ACHN (cell line): Measurements from ENCODE around the gene CPOX.
"Not testable (repeated sequence)": the region's sequence is repeated elsewhere in the genome, so short reads cannot be mapped to it uniquely, and the experiment has no call there.

Source experiments
- DNase-seq: peaks from one replicate; pipeline ENCODE4 v3.0.0-alpha.2; 2015
- in situ Hi-C: cut with HindIII; loops from 2 replicates; pipeline ENCODE4 v1.10.0; 2017; ENCODE audit warnings: low sequenced_read_pairs, low pct_ligation_motif_present, low pct_unique_long_range_greater_than_20kb

Gene CPOX

DNA sequence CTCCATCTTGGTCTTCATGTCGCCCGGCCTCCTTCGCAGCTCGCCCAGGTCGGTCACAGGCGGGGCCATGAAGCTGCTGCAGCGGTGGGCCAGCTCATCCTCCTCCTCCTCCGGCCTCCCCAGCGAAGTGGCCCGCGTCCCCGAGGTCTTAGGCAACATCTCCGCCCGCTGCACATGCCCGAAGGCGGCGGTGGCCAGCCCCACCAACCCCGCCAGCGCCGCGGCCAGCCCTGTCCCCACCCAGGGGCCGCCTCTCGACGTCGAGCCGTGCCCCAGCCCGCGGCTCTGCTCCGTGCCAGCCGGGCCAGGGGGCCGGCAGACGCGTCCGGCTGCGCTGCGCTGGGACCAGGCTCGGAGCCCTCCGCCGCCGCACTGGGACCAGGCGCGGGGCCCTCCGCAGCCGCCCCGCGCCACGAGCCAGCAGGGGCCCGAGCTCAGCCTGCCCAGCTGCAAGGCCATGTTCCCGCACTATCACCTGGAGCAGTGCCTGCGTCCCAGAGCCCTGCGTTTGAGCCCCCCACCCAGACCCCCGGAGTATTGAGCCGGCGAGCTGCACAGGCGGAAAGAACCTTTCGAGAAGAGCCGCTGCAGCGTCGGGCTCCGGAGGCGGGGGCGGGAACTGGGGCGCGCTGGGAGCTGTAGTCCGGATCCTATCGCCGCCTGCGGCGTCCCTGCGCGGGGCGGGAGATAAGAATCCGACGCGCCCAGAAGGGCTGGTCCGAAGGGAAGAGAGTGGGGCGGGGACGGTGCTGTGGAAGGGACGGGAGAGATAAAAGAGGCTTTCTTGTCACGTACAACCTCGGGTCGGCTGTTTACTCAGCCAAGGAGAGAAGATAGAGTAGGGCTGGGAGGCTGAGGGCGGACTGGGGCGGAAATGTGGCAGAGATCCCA lies at the start of gene CPOX:
TSS of gene CPOX (minus strand) at position 566 of the 891 bp plus-strand sequence. CDS start at position 459, 107 bp downstream.
- in situ Hi-C loops, result no loop called here
- peak; percentile 82 for DNase-seq

DNA sequence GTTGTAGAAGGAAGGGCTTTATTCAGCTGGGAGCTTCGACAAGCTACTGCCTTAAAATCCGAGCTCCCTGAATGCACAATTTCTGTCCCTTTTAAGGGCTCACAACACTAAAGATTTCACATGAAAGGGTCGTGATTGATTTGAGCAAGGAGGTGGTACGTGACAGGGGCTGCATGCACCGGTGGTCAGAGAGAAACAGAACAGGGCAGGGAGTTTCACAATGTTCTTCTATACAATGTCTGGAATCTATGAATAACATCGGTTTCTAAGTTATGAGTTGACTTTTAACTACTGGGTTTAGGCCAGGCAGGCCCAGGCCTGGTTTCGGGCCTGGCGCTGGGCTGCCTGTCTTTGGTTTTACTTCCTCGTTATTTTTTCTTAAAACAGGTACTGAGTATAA lies 49.4 kb upstream of the CPOX start:
- in situ Hi-C loops, DNase-seq: not testable (repeated sequence)

DNA sequence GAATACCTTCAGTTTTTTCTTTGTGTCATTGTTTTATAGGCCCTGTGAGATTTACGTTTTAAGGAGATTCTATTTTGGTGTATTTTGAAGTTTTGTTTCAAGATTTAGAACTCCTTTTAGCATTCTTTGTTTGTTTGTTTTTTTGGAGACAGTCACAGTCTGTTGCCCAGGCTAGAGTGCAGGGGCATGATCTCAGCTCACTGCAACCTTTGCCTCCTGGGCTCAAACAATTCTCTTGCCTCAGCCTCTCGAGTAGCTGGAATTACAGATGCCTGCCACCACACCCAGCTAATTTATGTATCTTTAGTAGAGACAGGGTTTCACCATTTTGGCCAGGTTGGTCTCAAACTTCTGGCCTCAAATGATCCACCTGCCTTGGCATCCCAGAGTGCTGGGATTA lies 48.3 kb upstream of the CPOX start:
- in situ Hi-C loops, DNase-seq: not testable (repeated sequence)

DNA sequence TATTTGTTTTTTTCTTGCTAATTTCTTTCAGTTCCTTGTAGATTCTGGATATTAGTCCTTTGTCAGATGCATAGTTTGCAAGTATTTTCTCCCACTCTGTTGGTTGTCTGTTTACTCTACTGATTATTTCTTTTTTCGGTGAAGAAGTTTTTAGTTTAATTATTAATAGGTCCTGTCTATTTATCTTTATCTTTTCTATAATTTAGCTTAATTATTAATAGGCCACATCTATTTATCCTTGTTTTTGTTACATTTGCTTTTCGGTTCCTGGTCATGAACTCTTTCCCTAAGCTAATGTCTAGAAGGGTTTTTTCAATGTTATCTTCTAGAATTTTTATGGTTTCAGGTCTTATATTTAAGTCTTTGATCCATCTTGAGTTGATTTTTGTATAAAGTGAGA lies 45.1 kb upstream of the CPOX start:
- DNase-seq, in situ Hi-C loops: not testable (repeated sequence)

DNA sequence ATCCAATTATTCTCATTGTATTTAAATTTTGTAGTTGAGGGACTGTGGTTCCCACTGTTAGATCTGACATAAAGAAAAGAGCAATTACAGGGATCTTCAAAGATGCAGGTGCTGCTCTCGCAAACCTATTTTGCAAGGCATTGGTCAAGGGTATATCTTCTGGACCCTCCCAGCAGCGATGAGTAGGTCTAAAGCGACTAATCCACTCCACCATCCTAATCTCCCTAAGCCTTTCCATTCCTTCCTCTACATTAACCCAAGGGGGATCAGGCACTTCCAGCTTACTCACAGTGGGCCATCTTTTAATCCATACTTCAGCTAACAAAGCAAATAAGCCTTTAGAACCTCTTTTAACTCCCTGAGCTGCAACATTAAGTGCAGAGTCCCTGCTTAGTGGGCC lies 37.0 kb upstream of the CPOX start:
- in situ Hi-C loops, result no loop called here
- no peak for DNase-seq

DNA sequence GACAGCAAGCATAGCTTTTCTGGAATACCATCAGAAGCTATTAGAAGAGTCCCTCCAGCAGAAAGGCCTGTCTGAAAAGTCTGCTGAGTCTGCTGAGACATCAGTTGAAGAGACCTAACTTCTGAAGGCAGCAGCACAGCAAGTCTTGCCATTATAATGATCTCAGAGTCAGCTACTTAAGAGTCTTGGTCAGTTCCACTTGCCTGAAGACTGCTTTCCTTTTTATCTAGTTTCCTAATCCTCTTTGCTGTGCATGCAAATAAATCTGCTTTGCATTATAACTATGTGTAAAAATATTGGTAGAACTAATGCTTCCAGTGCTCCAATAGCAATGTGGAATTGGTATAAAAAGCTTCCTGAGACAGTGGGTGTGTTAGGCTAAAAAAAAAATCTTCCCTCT lies 34.9 kb upstream of the CPOX start:
- in situ Hi-C loops, result no loop called here
- DNase-seq, result no peak

DNA sequence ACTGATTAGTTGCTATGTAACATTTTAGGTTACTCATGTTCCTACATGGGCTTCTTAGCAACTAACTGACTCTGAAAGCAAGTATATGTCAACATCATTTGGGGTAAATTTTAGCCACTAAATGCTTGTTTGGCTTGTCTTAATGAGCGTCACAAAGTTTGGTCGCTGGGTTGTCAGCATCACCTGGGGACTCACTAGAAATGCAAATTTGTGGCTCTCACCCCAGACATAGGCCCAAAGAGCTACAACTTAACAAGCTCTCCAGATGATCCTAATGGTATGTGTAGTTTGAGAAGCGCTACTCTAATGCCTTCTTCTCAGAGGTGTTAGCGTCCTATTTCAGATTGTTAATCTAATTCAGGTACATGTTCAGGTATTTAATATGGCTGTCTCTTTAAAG lies 32.7 kb upstream of the CPOX start:
- in situ Hi-C loops, result no loop called here
- no peak for DNase-seq

DNA sequence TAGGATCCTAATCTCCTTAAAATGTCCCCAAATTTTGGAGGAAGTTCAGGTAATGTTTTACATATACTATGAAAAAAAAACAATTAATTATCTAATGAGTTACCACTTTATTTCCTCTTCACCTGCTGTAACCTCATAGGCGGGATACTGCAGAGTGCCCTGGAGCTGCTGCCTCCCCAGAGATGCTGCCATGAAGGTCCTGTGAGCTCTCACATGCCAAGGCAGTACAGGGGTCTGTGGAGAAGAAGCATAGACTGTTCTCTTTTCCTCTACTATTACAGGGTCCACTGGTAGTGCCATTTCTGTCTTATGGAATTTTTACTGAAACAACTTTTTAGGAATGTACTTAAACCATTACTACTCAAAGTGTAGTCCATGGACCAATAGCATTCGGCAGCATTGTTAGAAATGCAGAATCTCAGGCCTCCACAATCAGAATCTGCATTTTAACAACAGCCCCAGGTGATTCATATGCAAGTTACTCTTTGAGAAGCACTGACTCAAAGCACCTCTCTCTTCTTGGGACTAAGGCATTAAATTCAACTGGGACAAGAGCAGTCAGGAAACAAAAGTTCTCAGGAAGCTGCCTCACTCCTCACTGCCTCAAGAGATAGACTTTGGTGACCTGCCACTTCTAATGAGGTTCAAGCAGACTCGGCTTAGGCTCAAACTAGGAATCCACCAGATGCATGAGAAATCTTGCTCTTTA lies 30.3 kb upstream of the CPOX start:
- in situ Hi-C loops, result no loop called here

DNA sequence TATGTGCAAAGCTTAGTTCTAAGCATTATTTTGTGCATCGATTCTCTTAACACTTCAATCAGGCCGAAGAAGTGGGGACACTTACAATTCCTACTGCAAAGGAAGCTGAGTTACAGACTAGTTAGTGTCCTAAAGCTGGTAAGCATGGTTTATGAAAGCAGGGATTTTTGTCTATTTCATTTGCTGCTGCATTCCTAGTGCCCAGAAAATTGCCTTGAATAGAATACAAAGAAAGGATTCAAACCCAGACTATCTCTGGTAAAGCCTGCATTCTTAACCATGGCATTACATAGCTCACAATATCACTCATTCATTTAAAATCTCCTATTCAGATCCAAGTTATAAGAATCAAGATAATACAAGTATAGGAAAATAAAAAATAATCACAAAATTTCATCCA lies 24.4 kb upstream of the CPOX start:
- in situ Hi-C loops, result no loop called here
- DNase-seq, result no peak

More for the DNA sequence above, 30.3 kb upstream of the CPOX start:
- DNase-seq, result no peak

DNA sequence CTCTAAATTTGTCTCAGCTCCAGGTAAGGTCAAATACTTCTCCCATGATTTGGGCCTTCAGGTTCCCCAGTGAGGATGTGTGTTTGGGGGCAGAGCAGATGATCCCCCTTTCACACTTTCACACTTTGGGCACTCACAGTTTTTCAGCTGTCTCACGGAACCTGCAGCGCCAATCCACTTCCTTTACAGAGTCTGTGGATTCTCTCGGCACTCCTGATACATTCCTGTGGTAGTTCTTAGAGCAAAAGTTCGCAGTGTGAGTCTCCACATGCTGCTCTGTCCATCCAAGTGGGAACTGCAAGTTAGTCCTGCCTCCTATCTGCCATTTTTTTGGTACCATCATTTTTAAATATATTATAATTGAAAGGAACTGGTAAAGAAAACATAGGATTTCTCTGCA lies 20.2 kb upstream of the CPOX start:
- peak; percentile 8 for DNase-seq
- in situ Hi-C loops, result no loop called here

DNA sequence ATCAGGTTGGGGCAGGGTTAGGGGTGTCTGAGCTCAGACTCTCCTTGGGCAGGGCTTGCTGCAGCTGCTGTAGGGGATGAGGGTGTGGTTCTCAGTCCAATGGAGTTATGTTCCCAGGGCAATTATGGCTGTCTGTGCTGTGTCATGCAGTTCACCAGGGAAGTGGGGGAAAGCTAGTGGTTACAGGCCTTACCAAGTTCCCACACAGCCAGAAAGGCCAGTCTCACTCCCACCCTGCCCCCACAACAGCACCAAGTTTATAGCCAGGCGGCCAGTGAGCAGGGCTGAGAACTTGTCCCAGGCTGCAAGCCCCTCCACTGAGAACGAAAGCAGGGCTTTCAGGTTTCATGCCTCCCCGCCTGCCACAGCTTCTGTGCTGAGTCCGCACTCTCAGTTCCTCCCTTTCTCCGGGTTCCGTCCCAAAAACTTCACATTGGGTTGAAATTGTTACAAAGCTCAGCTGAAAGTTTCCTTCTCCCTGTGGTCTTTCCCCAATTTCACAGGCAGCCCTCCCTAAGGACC lies 19.6 kb upstream of the CPOX start:
- no peak for DNase-seq
- in situ Hi-C loops, result no loop called here

DNA sequence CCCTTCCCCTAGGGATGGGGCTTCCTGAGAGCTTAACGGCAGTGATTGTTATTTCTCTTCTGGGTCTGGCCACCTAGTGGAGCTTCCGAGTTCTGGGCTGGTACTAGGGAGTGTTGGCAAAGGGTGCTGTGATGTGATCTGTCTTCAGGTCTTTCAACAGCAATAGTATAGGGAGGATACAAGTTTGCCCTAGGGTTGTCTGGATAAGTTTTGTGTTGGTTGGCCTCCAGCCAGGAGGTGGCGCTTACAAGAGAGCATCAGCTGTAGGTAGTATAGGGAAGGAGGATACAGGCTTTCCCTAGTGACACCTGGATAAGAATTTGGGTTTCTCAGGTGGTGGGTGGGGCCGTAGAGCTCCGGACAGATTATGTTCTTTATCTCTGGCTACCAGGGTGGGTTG lies 19.2 kb upstream of the CPOX start:
- in situ Hi-C loops, result no loop called here
- peak; percentile 3 for DNase-seq

DNA sequence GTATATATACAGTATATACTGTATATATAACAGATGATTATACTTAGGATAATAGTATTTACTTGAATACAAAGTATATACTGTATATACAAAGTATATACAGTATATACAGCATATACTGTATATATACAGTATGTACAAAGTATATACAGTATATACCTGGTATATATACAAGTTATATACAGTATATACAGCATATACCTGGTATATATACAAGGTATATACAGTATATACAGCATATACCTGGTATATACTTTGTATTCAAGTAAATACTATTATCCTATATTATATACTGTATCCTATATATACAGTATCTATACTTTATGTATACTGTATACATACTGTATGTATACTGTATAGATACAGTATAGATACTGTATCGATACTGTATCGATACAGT lies 14.6 kb upstream of the CPOX start:
- in situ Hi-C loops, result no loop called here
- DNase-seq, result no peak

DNA sequence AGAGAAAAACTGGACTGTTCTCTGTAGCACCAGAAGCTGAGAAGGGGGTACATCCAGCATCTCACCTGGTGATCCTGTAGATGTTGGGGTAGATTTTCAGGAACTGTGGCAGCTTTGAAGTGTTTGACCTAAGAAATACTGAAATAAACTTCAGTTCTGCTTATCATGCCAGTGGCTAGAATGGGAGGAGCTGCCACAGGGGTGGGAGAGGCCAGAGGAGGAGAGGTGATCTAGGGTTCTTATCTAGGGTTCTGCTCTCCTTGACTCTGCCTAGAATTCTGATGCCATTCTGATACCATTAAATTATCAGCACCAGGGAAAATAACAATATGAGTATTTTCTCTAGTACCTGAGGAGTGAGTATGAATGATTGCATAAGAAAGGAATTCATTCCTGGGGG lies 10.2 kb upstream of the CPOX start:
- DNase-seq, result no peak
- in situ Hi-C loops, result no loop called here

DNA sequence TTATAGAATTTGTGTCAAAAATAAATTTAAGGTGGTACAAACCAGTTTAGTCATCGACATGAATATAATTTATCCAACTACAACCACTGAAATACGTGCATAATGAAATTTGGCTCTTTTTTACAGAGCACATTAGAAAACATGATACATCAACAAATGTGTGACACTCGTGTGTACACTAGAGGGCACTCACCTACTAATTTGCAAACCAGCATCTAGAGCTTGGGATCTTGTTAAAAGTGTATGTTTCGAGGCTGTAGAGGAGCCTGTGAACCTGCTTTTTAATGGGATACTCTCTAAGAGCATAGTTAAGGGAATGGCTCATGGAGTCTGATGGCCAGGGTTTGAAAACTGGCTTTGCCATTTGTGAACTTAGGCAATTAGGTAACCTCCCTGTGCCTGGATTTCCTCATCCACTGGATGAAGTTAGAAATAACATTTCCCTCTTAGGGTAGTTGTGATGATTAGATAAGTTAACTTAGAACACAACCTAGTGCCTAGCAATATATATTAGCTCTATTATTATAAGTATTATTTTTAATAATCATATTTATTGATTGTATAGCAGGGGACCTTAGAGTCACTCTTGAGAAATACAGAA lies 8.8 kb upstream of the CPOX start:
- in situ Hi-C loops, result no loop called here
- DNase-seq, result peak; percentile 47

DNA sequence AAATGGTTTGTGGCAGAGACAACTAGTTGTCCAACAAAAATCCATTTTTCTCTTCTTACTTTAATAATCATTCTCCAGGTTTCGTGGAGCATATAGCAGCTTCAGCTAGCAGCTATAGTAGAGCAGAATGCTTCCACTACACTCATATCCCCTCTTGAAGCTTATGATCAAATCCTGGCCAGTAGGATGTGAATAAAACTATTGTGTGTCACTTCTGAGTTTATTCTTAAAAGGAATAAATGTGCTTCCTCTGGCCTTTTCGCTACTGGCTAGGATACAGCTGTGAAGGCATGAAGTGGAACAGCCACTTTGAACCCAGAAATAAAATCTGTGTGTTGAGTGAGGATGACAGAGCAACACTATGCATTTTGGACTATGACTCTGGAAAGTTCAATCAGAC lies 7.8 kb upstream of the CPOX start:
- in situ Hi-C loops, result no loop called here
- no peak for DNase-seq

DNA sequence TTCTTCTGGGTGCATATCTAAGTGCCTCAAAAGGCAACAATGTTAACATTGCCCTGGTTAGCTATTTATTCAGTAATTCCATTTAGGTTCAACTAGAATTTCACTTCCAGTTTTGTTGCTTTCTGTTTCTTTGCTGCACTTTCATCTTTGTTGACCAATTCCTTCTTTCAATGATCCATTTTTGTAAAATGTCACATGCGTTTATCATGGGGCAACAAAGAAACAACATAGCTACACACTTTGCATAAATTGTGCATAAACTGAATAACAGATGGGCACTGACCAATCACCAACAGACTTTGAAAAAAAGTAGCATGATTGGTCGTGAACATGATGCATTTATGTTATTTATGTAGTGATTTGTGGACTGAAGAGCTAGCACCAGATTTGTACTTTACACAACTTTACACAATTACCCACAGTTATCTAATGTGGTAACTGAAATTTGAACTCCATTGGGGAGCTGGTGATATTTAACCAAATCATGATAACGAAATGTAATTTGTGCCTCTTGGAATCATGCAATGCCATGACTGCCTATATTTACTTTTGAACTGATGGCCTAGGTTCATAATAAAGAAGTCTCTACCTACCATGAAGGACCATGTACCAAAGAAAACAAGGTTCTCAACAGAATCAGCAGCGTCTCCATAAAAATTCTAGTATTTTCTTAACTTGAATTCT lies 7.1 kb upstream of the CPOX start:
- in situ Hi-C loops, result no loop called here
- DNase-seq, result no peak

DNA sequence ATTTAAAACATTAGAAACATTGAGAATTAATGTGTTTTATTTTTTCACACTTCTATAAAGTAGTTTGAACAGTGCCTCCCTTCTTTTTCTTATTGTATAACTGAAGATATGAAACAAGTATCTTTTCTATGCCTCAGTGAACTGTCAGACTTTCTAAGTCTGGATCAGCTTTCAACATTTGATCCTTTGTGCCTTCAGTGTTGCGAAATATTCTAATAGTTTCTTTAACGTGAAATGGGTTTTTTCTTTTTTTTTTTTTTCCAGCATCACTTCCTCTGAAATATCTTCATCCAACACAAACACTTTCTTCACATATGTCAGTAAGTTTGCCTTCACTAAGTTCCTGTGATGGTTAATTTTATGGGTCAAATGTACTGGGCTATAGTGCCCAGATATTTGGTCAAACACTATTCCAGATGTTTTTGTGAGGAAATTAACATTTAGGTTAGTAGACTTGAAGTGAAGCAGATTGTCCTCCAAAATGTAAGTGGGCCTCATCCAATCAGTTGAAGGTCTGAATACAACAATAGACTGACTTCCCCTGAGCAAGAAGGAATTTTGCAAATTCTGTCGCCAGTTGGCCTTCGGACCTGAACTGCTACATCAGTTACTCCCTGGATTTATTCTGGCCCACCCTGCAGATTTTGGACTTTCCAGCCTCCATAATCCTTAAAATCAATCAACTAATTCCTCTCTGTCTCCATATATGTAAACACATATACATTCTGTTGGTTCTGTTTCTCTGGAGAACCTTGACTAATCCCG lies 6.4 kb upstream of the CPOX start:
- DNase-seq, result no peak
- in situ Hi-C loops, result no loop called here
